K562 (cell line): ENCODE results near the gene SLMAP. TPM values are rescaled to one million over a fixed set of nuclear protein-coding genes. Genes with fewer than 3 reads are reported as not detected.

Experiments used
- ATF7 ChIP-seq: fragments of 450-650 bp; IDR thresholded peaks from 2 replicates; pipeline ENCODE4 v1.7.1; 2014; ENCODE audit warnings: mild to moderate bottlenecking, moderate library complexity
- BCLAF1 ChIP-seq, 2 experiments: fragments of 450-650 bp in 1 of 2; IDR thresholded peaks; 2 replicates each; pipeline ENCODE4 v1.6.1; 2011 to 2017; ENCODE audit warnings: low read depth in 2 of 2, antibody characterized with exemption in 1 of 2, borderline replicate concordance in 1 of 2, low read length in 1 of 2, mild to moderate bottlenecking in 1 of 2, mixed read lengths in 1 of 2; ENCODE audit not compliant: control insufficient read depth in 1 of 2
- CBX3 ChIP-seq, 2 experiments: IDR thresholded peaks; 1 replicate in 1 of 2; 2 replicates in 1 of 2; pipeline ENCODE4 v1.6.1; 2012; ENCODE audit warnings: inconsistent platforms in 2 of 2, low read length in 2 of 2, borderline replicate concordance in 1 of 2, control low read depth in 1 of 2
- CTCF ChIP-seq, 3 experiments: IDR thresholded peaks in 2 of 3; conservative IDR thresholded peaks in 1 of 3; 2 replicates each; pipeline ENCODE4 v1.5.1; 2011 to 2012; ENCODE audit warnings: low read length in 3 of 3, mild to moderate bottlenecking in 3 of 3, control low read depth in 2 of 3, improper control_type of control experiment in 1 of 3, inconsistent platforms in 1 of 3, low read depth in 1 of 3, mixed read lengths in 1 of 3, moderate library complexity in 1 of 3; ENCODE audit not compliant: insufficient read depth in 2 of 3
- ERF ChIP-seq: fragments of 450-650 bp; formaldehyde crosslinking; IDR thresholded peaks from 2 replicates; pipeline ENCODE4 v1.4.0; 2020; ENCODE audit warnings: mild to moderate bottlenecking, mixed read lengths
- HDAC2 ChIP-seq: fragments of 450-650 bp; IDR thresholded peaks from 2 replicates; pipeline ENCODE4 v1.6.1; 2016; ENCODE audit warnings: mild to moderate bottlenecking
- HOXB6 ChIP-seq: fragments of 250-450 bp; sonication (Bioruptor Pico); IDR thresholded peaks from 2 replicates; pipeline ENCODE4 v1.5.1; 2022; ENCODE audit warnings: mild to moderate bottlenecking, borderline replicate concordance
- MAX ChIP-seq: sonication (generic); formaldehyde crosslinking; IDR thresholded peaks from 2 replicates; pipeline ENCODE4 v1.9.0; 2022; ENCODE audit warnings: mild to moderate bottlenecking, missing genetic modification reagents
- NELFE ChIP-seq: IDR thresholded peaks from 2 replicates; pipeline ENCODE4 v1.6.1; 2011; ENCODE audit warnings: mild to moderate bottlenecking; ENCODE audit not compliant: insufficient read depth, insufficient read length
- PATZ1 ChIP-seq: fragments of 250-450 bp; sonication (Bioruptor Pico); IDR thresholded peaks from 2 replicates; pipeline ENCODE4 v1.5.0; 2020; ENCODE audit warnings: mild to moderate bottlenecking, borderline replicate concordance
- PHTF2 ChIP-seq: fragments of 250-450 bp; sonication (Bioruptor Pico); IDR thresholded peaks from 2 replicates; pipeline ENCODE4 v1.5.0; 2021; ENCODE audit warnings: mild to moderate bottlenecking
- PRPF4 ChIP-seq: fragments of 200-400 bp; formaldehyde crosslinking; IDR thresholded peaks from one replicate; pipeline ENCODE4 v1.6.1; 2017; ENCODE audit warnings: low read length, low read depth, mild to moderate bottlenecking; ENCODE audit not compliant: insufficient read depth, poor library complexity, severe bottlenecking
- RBM34 ChIP-seq: fragments of 200-400 bp; formaldehyde crosslinking; IDR thresholded peaks from 2 replicates; pipeline ENCODE4 v1.6.1; 2018; ENCODE audit warnings: low read length, borderline replicate concordance; ENCODE audit not compliant: insufficient read depth
- RNF219 ChIP-seq: fragments of 250-450 bp; sonication (Bioruptor Pico); IDR thresholded peaks from 2 replicates; pipeline ENCODE4 v1.5.0; 2022; ENCODE audit warnings: mild to moderate bottlenecking
- TSC22D4 ChIP-seq: fragments of 450-650 bp; IDR thresholded peaks from 2 replicates; pipeline ENCODE4 v1.6.1; 2016; ENCODE audit warnings: missing genetic modification characterization, missing biosample characterization, control low read depth
- ZNF184 ChIP-seq: sonication (generic); formaldehyde crosslinking; IDR thresholded peaks from 2 replicates; pipeline ENCODE4 v1.5.0; 2020; ENCODE audit warnings: missing genetic modification reagents
- ZNF212 ChIP-seq: fragments of 450-650 bp; formaldehyde crosslinking; IDR thresholded peaks from 2 replicates; pipeline ENCODE4 v1.4.0; 2020; ENCODE audit warnings: mild to moderate bottlenecking
- ZNF232 ChIP-seq: sonication (generic); formaldehyde crosslinking; IDR thresholded peaks from 2 replicates; pipeline ENCODE4 v1.8.0; 2022; ENCODE audit warnings: mild to moderate bottlenecking, missing genetic modification reagents
- polyA plus RNA-seq, 8 experiments: library from polyadenylated mRNA; depleted of rRNA in 4 of 8; stranded (reverse) in 5 of 8; unstranded in 3 of 8; fragments of >200 nt; fragmentation: Nextera tagmentation in 2 of 8; fragmentation: Illumina TruSeq in 1 of 8; extraction: Ambion mirVana in 2 of 8; extraction: Trizol in 1 of 8; gene quantifications; 2 replicates each; pipeline versions ENCODE4 v1.2.1 to v1.2.3, GENCODE V29; 2011 to 2014; ENCODE audit warnings: inconsistent platforms in 1 of 8, missing spikeins in 1 of 8
- total RNA-seq, 7 experiments: library from RNA; depleted of rRNA in 6 of 7; stranded (reverse); fragments of >200 nt in 6 of 7; fragmentation: Illumina TruSeq in 2 of 7; extraction: Trizol in 2 of 7; gene quantifications; 2 replicates each; pipeline versions ENCODE4 v1.2.1 to v1.2.3, GENCODE V29; 2011 to 2021; ENCODE audit warnings: low replicate concordance in 1 of 7

SLMAP gene
- total and polyA plus RNA-seq, 9 of the 15 experiments (the other 6 are each of a cell fraction or from before 2014, with no cell fraction given): 12.1 to 50.7 (median 28.3) TPM

GRCh38 chr3:57961828-57962447, 205.8 kb downstream of the SLMAP start (continued):
- TF ChIP-seq CBX3 (IDR thresholded peaks at IDR 0.05; ENCODE audit: borderline replicate concordance in 1 of 2, low read length in 2 of 2) (0 out of 3 replicates have a peak, but pooled peaks of 1 of the 2 experiments have one; percentile 47), ZNF232 (CRISPR knock-in tag) (no peak), CTCF (IDR thresholded peaks at IDR 0.05 in 2 of 3, conservative IDR thresholded peaks at IDR 0.05 in 1 of 3; ENCODE audit: insufficient read depth in 2 of 3, low read depth in 1 of 3, low read length in 3 of 3) (peak; percentile 28 to 63 (median 59); a peak in 5 of 6 replicates), HDAC2 (no peak), ZNF184 (CRISPR knock-in tag) (no peak), PATZ1 (CRISPR knock-in tag) (no peak), RBM34 (no peak), BCLAF1 (IDR thresholded peaks at IDR 0.05; ENCODE audit: borderline replicate concordance in 1 of 2, control insufficient read depth in 1 of 2, low read depth in 2 of 2, low read length in 1 of 2) (no peak), NELFE (no peak), PHTF2 (CRISPR knock-in tag) (no peak), RNF219 (CRISPR knock-in tag) (no peak), MAX (CRISPR knock-in tag) (peak; percentile 28; the same call in 1 of the 2 replicates), ZNF212 (CRISPR knock-in tag) (no peak), ATF7 (no peak), PRPF4 (no peak), TSC22D4 (tag) (no peak), HOXB6 (CRISPR knock-in tag) (no peak), ERF (CRISPR knock-in tag) (no peak)
